ENCODE data around the gene ADAMTS12. TPM values are rescaled to one million over a fixed set of nuclear protein-coding genes. Genes with fewer than 3 reads are reported as not detected.
A peak's percentile ranks its signal among the peaks of the same experiment; 100 is the strongest.

Gene ADAMTS12
- total RNA-seq, 1 donor from 2014 or later = 32.9 TPM

DNA sequence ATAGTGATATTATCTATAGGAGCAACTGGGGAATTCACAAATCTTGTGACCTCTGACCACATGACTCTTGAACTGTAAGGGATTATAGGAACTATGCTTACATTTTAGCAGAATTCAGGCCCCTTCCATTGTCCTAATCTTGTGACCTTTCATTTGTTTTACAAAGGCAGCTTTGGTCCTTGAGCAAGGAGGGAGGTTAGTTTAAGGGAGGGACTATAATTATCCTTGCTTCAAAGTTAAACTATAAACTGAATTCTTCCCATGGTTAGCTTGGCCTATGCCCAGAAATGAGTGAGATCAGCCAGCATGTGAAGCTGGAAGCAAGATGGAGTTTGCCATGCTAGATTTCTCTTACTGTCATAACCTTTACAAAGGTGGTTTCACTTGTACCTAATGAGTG lies 399.8 kb downstream of the ADAMTS12 start:
- H3K36me3 Mint-ChIP-seq (ENCODE audit: low read depth) = no peaks in the 10 kb centered on the region
- H3K27ac Mint-ChIP-seq (ENCODE audit: unreplicated experiment) = no peak overlapping the region
- DNase-seq (ENCODE audit: low spot score) = no peak
- no peak overlapping the region for H3K4me3 Mint-ChIP-seq (ENCODE audit: unreplicated experiment)
- H3K4me1 Mint-ChIP-seq (ENCODE audit: low read depth) = peaks cover 8% of the 10 kb centered on the region
- H3K27me3 Mint-ChIP-seq (ENCODE audit: low read depth) = no peaks in the 10 kb centered on the region
- TF ChIP-seq, protein P1, sequence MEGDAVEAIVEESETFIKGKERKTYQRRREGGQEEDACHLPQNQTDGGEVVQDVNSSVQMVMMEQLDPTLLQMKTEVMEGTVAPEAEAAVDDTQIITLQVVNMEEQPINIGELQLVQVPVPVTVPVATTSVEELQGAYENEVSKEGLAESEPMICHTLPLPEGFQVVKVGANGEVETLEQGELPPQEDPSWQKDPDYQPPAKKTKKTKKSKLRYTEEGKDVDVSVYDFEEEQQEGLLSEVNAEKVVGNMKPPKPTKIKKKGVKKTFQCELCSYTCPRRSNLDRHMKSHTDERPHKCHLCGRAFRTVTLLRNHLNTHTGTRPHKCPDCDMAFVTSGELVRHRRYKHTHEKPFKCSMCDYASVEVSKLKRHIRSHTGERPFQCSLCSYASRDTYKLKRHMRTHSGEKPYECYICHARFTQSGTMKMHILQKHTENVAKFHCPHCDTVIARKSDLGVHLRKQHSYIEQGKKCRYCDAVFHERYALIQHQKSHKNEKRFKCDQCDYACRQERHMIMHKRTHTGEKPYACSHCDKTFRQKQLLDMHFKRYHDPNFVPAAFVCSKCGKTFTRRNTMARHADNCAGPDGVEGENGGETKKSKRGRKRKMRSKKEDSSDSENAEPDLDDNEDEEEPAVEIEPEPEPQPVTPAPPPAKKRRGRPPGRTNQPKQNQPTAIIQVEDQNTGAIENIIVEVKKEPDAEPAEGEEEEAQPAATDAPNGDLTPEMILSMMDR (IDR thresholded peaks at IDR 0.05) = no peak
- no peaks in the 10 kb centered on the region for H3K9me3 Mint-ChIP-seq (ENCODE audit: low read depth)

DNA sequence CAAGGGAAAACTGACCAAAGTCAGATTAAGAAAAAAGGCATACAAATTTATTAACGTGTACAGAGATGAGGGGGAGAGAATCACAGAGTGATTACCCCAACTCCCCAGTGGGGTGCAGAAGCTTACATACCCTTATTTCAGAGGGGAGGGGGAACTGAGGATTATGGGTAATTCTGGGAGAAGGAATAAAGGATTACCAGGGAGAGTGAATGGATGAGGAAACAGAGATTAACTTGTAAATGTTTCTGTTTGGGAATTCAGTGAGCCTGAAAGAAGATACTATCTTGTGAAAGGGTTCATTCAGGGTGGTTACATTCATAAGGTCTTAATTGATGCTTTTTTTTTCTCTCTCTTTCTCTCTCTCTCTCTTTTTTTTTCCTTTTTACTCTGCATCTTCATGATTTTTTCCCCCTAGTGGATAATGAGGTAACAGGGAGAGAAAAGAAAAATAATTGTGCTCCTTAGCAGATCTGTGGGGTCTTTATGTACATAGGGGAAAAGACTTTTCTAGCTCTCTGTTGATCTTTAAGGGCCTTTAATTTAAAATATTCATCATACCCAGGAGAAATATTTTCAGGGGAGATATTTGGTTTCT lies 401.6 kb downstream of the ADAMTS12 start:
- Mint-ChIP-seq H3K36me3 (ENCODE audit: low read depth) (peaks cover 2% of the 10 kb centered on the region), H3K27ac (ENCODE audit: unreplicated experiment) (no peak overlapping the region), H3K4me1 (ENCODE audit: low read depth) (peaks cover 8% of the 10 kb centered on the region)

DNA sequence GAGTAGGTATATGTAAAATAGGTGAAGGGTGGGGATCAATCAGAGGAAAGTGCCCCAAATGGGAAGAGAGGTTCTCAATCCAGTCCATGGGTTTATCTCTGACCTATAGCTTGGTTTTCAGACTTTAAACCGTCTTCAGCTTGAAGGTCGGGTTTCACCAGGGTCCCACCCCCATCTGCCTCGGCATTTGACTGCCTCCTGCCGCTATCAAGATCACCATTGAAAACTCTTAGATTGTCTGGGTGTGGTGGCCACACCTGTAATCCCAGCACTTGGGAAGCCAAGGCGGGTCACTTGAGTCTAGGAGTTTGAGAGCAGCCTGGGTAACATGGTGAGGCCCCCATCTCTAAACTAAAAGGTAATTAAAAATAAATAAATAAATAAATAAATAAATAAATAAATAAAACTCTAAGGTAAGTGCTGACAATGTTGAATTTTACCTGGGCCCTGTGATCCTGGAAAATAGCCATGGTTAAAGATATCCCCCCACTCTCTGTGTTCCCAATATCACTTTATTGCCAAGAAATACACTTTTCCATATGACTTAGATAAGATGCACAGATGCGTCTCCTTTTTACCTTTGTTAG lies 402.2 kb downstream of the ADAMTS12 start:
- Mint-ChIP-seq H3K36me3 (ENCODE audit: low read depth) (peaks cover 2% of the 10 kb centered on the region), H3K4me3 (ENCODE audit: unreplicated experiment) (no peak overlapping the region), H3K9me3 (ENCODE audit: low read depth) (no peaks in the 10 kb centered on the region), H3K27ac (ENCODE audit: unreplicated experiment) (no peak overlapping the region), H3K27me3 (ENCODE audit: low read depth) (no peaks in the 10 kb centered on the region), H3K4me1 (ENCODE audit: low read depth) (peaks cover 8% of the 10 kb centered on the region)
- TF ChIP-seq, protein P1 (IDR thresholded peaks at IDR 0.05) = no peak
- no peak for DNase-seq (ENCODE audit: low spot score)

More for the DNA sequence above, 401.6 kb downstream of the ADAMTS12 start:
- Mint-ChIP-seq H3K4me3 (ENCODE audit: unreplicated experiment) (no peak overlapping the region), H3K27me3 (ENCODE audit: low read depth) (no peaks in the 10 kb centered on the region), H3K9me3 (ENCODE audit: low read depth) (no peaks in the 10 kb centered on the region)
- no peak for DNase-seq (ENCODE audit: low spot score)
- TF ChIP-seq, protein P1 (IDR thresholded peaks at IDR 0.05) = peak; percentile 29

DNA sequence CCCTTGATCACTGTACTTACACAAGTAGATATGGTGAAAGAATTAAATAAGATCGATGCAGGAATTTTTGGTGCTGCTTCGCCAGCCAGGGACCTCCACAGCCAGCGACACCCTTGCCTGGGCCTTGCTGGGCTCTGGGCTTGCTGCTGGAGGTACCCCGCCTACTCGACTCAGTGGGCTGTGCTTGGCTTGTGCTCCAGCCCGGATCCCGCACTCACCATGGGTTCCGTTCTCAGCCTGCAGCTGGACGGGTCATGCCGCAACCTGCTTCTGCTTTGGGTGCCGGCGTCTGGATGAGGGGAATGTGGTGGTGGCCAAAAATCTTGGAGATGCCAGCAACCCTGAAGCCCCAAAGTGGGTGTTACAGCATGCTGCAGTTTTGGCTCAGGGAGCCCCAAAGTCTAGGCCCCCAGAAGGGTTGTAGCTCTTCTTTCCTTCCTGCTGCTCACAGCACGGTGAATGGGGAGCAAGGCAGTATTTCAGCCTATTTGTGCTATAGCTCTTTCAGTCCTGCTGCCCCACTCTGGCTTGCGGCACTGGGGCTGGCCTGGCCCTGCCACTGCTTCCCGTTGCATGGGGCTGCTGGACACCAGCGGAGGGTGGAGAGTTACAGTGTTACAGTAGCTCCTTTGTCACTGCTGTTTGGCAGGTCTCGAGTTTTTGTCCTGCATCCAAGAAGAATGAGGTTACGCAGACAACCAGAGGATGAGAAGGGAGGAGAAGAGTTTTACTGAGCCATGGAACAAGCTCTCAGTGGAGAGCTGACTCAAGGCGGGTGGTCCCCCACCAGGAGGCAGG lies 403.0 kb downstream of the ADAMTS12 start:
- no peak overlapping the region for H3K27ac Mint-ChIP-seq (ENCODE audit: unreplicated experiment)
- no peaks in the 10 kb centered on the region for H3K27me3 Mint-ChIP-seq (ENCODE audit: low read depth)
- no peaks in the 10 kb centered on the region for H3K9me3 Mint-ChIP-seq (ENCODE audit: low read depth)
- H3K4me1 Mint-ChIP-seq (ENCODE audit: low read depth) = peaks cover 8% of the 10 kb centered on the region
- TF ChIP-seq, protein P1 (IDR thresholded peaks at IDR 0.05) = no peak
- peaks cover 2% of the 10 kb centered on the region for H3K36me3 Mint-ChIP-seq (ENCODE audit: low read depth)
- H3K4me3 Mint-ChIP-seq (ENCODE audit: unreplicated experiment) = no peak overlapping the region
- DNase-seq (ENCODE audit: low spot score) = no peak

DNA sequence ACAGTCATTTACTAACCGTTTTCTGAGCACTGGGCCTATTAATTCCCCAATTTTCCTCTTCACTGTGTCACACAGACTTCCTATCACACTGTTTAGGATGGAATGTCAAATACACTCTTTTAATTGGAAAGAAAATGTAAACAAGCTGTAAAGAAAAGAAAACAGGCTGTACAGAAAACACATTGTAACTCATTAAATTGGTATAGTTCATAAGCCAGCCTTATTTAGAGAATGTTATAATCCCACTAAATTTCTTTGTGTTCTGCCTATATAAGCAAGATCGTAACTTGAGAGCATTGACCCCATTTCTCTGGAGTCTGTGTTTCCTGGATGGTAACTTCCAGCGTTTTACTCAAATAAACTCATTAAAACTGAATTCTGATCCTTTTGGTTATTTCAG lies 404.6 kb downstream of the ADAMTS12 start:
- Mint-ChIP-seq H3K27me3 (ENCODE audit: low read depth) (no peaks in the 10 kb centered on the region), H3K9me3 (ENCODE audit: low read depth) (no peaks in the 10 kb centered on the region), H3K36me3 (ENCODE audit: low read depth) (peaks cover 3% of the 10 kb centered on the region), H3K4me3 (ENCODE audit: unreplicated experiment) (no peak overlapping the region), H3K4me1 (ENCODE audit: low read depth) (peaks cover 7% of the 10 kb centered on the region), H3K27ac (ENCODE audit: unreplicated experiment) (no peak overlapping the region)
- DNase-seq (ENCODE audit: low spot score) = no peak
- TF ChIP-seq, protein P1 (IDR thresholded peaks at IDR 0.05) = no peak

Data from chondrocyte (in vitro differentiated cells).